ENCODE measurements around the gene WNT7A.

DNA sequence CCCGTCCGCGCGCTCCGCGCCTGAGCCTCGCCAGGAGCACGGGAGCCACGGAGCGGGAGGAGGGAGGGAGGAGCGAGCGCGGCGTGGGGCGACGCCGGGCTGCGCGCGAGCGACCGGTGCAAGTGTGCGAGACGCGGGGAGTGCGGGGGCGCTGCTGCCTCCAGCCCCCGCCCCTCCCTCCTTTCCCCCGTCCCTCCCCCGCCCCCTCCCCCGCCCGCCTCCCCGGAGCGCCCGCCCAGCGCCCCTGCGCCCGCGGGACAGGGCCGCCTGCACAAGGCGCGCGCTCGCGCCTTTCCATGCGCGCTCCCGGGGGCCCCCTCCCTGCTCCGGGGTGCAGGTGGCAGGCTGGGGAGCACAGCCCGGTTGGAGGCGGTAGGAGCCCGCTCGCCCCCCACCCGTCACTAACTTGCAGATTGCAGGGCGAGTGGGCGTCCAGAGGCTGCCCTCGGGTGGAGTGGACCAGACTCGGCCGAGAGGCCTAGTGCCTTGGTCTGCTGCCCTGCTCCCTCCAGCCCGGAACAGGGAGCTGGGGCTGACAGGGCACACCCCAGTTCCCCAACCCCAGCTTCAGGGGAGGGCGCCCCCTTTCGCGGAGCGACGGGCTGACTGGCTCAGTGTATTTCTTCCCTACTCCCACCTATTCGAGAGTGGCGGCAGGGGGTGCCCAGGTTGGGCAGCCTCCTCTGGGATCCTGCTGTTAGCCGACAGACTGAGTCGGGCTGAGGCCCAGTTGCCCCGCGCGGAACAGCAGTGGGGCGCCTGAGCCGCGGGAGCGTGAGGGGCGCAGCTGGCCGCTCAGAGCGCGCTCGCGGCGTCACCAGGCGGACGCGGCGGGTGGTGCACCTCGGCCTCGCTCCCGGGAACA is at the start of gene WNT7A:
- TF ChIP-seq, protein P1, sequence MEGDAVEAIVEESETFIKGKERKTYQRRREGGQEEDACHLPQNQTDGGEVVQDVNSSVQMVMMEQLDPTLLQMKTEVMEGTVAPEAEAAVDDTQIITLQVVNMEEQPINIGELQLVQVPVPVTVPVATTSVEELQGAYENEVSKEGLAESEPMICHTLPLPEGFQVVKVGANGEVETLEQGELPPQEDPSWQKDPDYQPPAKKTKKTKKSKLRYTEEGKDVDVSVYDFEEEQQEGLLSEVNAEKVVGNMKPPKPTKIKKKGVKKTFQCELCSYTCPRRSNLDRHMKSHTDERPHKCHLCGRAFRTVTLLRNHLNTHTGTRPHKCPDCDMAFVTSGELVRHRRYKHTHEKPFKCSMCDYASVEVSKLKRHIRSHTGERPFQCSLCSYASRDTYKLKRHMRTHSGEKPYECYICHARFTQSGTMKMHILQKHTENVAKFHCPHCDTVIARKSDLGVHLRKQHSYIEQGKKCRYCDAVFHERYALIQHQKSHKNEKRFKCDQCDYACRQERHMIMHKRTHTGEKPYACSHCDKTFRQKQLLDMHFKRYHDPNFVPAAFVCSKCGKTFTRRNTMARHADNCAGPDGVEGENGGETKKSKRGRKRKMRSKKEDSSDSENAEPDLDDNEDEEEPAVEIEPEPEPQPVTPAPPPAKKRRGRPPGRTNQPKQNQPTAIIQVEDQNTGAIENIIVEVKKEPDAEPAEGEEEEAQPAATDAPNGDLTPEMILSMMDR (IDR thresholded peaks at IDR 0.05; ENCODE audit: low read length): no peak
- TF ChIP-seq EZH2phosphoT487 (IDR thresholded peaks at IDR 0.05; ENCODE audit: low read length): no peak
- TF ChIP-seq EZH2 (optimal IDR thresholded peaks at IDR 0.05; ENCODE audit: low read depth, low read length): no peak
